Hepatocyte (in vitro differentiated cells): ENCODE results near the gene PFKL. TPM values are rescaled to one million over a fixed set of nuclear protein-coding genes. Genes with fewer than 3 reads are reported as not detected.

Source experiments
- DNase-seq: peaks from one replicate; pipeline ENCODE4 v3.0.0-alpha.2; 2016; ENCODE audit warnings: low spot score
- H2AFZ ChIP-seq: fragments of 200-600 bp; sonication (generic); 2 replicates; pipeline ENCODE4 v1.6.0; 2016; ENCODE audit warnings: antibody characterized with exemption, mild to moderate bottlenecking
- H3K27ac ChIP-seq: fragments of 200-600 bp; sonication (generic); 2 replicates; pipeline ENCODE4 v1.5.1; 2016; ENCODE audit warnings: mild to moderate bottlenecking
- H3K27me3 ChIP-seq: fragments of 200-600 bp; sonication (generic); 2 replicates; pipeline ENCODE4 v1.6.1; 2016
- H3K36me3 ChIP-seq: fragments of 200-600 bp; sonication (generic); replicated peaks from 2 replicates; pipeline ENCODE4 v1.5.1; 2016; ENCODE audit warnings: low read depth; ENCODE audit not compliant: insufficient read depth
- H3K4me1 ChIP-seq: fragments of 200-600 bp; sonication (generic); 2 replicates; pipeline ENCODE4 v1.5.1; 2016; ENCODE audit warnings: mild to moderate bottlenecking, moderate library complexity; ENCODE audit not compliant: insufficient read depth
- H3K4me2 ChIP-seq: fragments of 200-600 bp; sonication (generic); 2 replicates; pipeline ENCODE4 v1.6.0; 2016
- H3K4me3 ChIP-seq: fragments of 200-600 bp; sonication (generic); 2 replicates; pipeline ENCODE4 v1.5.1; 2016; ENCODE audit warnings: mild to moderate bottlenecking
- H3K79me2 ChIP-seq: fragments of 200-600 bp; sonication (generic); 2 replicates; pipeline ENCODE4 v1.6.0; 2017; ENCODE audit warnings: mild to moderate bottlenecking
- H3K9me2 ChIP-seq: fragments of 200-600 bp; sonication (generic); replicated peaks from 2 replicates; pipeline ENCODE4 v1.6.0; 2017; ENCODE audit warnings: mild to moderate bottlenecking; ENCODE audit not compliant: insufficient read depth
- H3K9me3 ChIP-seq: fragments of 200-600 bp; sonication (generic); 2 replicates; pipeline ENCODE4 v1.5.1; 2016; ENCODE audit warnings: low read depth, mild to moderate bottlenecking
- H4K20me1 ChIP-seq: fragments of 200-600 bp; sonication (generic); 2 replicates; pipeline ENCODE4 v1.6.0; 2016; ENCODE audit warnings: mild to moderate bottlenecking; ENCODE audit not compliant: insufficient read depth, poor library complexity, severe bottlenecking
- CTCF ChIP-seq: fragments of 200-600 bp; sonication (generic); IDR thresholded peaks from 2 replicates; pipeline ENCODE4 v1.5.1; 2016; ENCODE audit warnings: antibody characterized with exemption, mild to moderate bottlenecking; ENCODE audit not compliant: poor library complexity
- EZH2 ChIP-seq: fragments of 200-600 bp; sonication (generic); IDR thresholded peaks from 2 replicates; pipeline ENCODE4 v1.6.1; 2016; ENCODE audit warnings: antibody characterized with exemption, mild to moderate bottlenecking, borderline replicate concordance
- EZH2phosphoT487 ChIP-seq: fragments of 200-600 bp; sonication (generic); IDR thresholded peaks from one replicate; pipeline ENCODE4 v1.6.1; 2018; ENCODE audit warnings: antibody characterized with exemption, mild to moderate bottlenecking, low read depth, moderate library complexity; ENCODE audit not compliant: unreplicated experiment, severe bottlenecking
- WGBS: methylation state at CpG from one replicate; pipeline ENCODE4 v1.1.6; 2016; ENCODE audit warnings: low lambda C conversion rate; ENCODE audit errors: missing lambda C conversion rate; 5-methylcytosine and 5-hydroxymethylcytosine counted together
- polyA plus RNA-seq: library from polyadenylated mRNA; unstranded; fragments of >200 nt; fragmentation: Nextera tagmentation; extraction: Ambion mirVana; gene quantifications from 2 replicates; pipeline ENCODE4 v1.2.1, GENCODE V29; 2016
- total RNA-seq: library from RNA; depleted of rRNA; stranded (reverse); fragments of >200 nt; gene quantifications from 2 replicates; pipeline ENCODE4 v1.2.3, GENCODE V29; 2014

Gene PFKL
- total and polyA plus RNA-seq, 2 experiments from 2014 or later, result 140 to 205 TPM

DNA sequence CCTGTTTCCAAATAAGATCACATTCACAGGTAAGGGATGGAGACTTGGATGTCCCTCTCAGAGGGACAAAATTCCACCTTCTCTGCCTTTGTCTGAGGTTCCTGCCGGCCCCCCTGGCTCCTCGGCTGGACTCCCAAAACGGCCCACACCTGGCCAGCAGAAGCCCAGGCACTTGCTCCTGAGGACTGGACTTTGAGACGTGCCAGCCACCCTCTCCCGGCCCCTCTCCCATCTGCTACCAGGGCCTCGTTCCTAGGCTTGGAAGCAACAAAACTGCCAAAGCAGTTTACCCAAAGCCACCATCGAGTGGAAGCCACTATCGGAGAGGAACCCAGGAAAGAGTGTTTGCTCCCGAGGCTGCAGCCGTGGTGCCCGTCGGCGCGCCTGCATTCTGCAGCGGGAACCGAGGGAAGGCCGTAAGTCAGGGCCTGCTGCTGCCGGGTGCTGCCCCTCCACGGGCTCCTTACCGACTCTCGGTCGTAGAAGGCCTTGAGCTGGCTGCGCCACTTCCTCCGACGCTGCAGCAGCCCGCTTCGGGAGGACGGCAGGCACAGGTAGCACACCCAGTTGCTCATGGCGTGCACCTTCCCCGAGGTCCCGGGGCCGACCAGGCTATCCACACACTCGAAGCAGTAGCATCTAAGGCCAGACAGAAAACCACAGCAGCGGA is 41.7 kb upstream of the PFKL start:
- Histone ChIP-seq H3K79me2 (no peaks in the 10 kb centered on the region), H3K4me1 (no peaks in the 10 kb centered on the region), H3K4me2 (no peak overlapping the region), H3K27me3 (no peaks in the 10 kb centered on the region), H4K20me1 (no peaks in the 10 kb centered on the region), H3K36me3 (no peaks in the 10 kb centered on the region), H3K9me3 (no peaks in the 10 kb centered on the region), H3K27ac (no peak overlapping the region), H3K9me2 (no peaks in the 10 kb centered on the region), H3K4me3 (no peak overlapping the region), H2AFZ (no peak overlapping the region)
- no peak for DNase-seq
- 95% methylated on average over 33 of the region's 34 CpGs for WGBS
- no peak for TF ChIP-seq EZH2phosphoT487
- no peak for TF ChIP-seq EZH2
- TF ChIP-seq CTCF, result no peak

DNA sequence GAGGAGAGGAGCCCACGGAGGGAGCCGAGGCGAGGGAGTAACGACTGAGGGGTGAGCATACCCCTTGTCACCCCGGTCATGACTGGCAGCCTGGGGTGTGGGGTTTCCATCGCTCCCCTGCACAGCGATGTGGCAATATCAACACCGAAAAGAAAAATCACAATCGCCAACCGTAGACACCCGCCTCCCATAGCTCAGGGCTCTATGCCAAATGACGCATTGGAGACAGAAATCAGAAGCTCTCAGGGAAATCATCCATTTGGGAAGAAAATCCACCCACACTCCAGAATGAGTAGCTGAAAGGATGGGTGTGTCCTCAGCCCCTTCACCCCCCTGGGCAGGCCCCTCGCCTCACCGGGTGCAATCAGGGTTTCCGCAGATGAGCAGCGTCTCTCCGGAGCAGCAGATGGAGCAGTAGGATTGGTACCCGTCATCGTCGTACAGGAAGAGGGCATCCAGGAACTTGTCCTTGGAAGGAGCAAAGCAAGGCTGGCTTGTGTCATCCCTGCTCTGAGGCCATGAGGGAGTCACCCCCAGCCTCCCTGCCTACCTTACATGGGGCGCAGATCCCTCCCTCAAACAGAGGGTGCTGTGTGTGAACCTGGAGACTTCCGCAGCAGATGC is 40.7 kb upstream of the PFKL start:
- H3K4me1 ChIP-seq, result no peaks in the 10 kb centered on the region
- H3K4me3 ChIP-seq, result no peak overlapping the region
- H3K79me2 ChIP-seq, result no peaks in the 10 kb centered on the region
- no peaks in the 10 kb centered on the region for H3K9me2 ChIP-seq
- no peak for DNase-seq
- no peaks in the 10 kb centered on the region for H3K9me3 ChIP-seq
- H3K36me3 ChIP-seq, result no peaks in the 10 kb centered on the region
- TF ChIP-seq EZH2 (no peak), CTCF (no peak), EZH2phosphoT487 (no peak)
- WGBS, result 91% methylated on average over 22 of the region's 22 CpGs
- H3K4me2 ChIP-seq, result no peak overlapping the region
- H3K27me3 ChIP-seq, result no peaks in the 10 kb centered on the region
- H3K27ac ChIP-seq, result no peak overlapping the region
- H2AFZ ChIP-seq, result no peak overlapping the region
- H4K20me1 ChIP-seq, result no peaks in the 10 kb centered on the region

DNA sequence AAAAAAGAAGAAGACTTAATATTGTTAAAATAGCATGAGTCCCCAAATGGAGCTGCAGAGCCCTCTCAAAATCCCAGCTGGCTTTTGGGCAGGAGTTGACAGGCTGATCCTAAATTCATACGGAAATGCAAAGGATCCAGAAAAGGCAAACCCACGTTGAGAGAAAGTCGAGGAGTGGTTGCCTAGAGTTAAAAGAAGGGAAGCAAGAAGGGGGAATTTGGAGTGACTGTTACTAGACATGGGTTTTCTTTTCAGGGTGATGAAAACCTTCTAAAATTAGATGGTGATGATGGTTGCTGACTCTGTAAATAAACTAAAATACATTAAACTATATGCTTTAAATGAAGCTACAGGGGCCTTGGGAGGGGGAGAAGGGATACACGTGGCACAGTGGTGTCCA is 39.8 kb upstream of the PFKL start:
- no peaks in the 10 kb centered on the region for H3K9me2 ChIP-seq
- H3K79me2 ChIP-seq, result no peaks in the 10 kb centered on the region
- no peak overlapping the region for H2AFZ ChIP-seq
- DNase-seq, result no peak
- no peaks in the 10 kb centered on the region for H3K36me3 ChIP-seq
- no peak overlapping the region for H3K4me2 ChIP-seq
- no peak overlapping the region for H3K27ac ChIP-seq
- no peak for TF ChIP-seq CTCF
- no peak for TF ChIP-seq EZH2
- no peak for TF ChIP-seq EZH2phosphoT487
- no peaks in the 10 kb centered on the region for H4K20me1 ChIP-seq
- H3K4me1 ChIP-seq, result no peaks in the 10 kb centered on the region
- H3K9me3 ChIP-seq, result no peaks in the 10 kb centered on the region
- WGBS, result 71% methylated on average over 4 of the region's 4 CpGs
- H3K4me3 ChIP-seq, result no peak overlapping the region
- no peaks in the 10 kb centered on the region for H3K27me3 ChIP-seq
